Amniotic stem cell (primary cell): ENCODE results near the gene CELF1.
A peak's percentile ranks its signal among the peaks of the same experiment; 100 is the strongest.

ENCODE experiments used
- DNase-seq: peaks from one replicate; lab custom pipeline; 2025; lab: John Stamatoyannopoulos, UW

CELF1 gene

DNA sequence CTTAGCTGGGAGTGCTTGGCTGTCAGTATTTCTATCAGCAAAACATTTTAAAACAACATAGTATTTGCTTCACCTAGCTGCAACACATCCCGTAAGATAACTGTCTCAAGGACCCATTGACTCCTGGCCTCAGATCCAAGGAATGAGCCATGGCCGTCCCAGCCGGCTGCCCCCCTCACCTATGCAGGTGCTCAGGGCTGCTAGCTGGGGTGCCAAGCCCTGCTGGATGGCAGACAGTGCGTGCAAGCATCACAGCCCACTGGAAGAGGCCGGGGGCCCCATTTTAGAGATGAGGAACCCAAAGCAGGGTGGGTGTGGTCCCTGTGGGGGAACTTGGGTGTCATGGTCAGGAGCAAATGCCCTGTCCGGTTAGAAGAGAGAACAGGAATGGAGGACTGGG, 135.2 kb downstream of the CELF1 start:
- DNase-seq, result no peak

DNA sequence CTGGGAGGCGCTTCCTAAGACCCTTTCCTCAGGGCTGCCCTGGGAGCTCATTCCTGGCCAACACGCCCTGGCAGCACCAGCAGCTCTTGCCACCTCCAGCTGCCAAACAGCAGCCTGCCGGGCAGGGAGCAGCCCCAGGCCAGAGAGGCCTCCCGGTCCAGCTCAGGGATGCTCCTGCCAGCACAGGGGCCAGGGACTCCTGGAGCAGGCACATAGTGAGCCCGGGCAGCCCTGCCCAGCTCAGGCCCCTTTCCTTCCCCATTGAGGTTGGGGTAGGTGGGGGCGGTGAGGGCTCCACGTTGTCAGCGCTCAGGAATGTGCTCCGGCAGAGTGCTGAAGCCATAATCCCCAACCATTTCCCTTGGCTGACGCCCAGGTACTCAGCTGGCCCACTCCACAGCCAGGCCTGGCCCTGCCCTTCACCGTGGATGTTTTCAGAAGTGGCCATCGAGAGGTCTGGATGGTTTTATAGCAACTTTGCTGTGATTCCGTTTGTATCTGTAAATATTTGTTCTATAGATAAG, 136.9 kb downstream of the CELF1 start:
- peak; percentile 87 for DNase-seq
